Measurements from ENCODE around the gene TOM1. TPM values are rescaled to one million over a fixed set of nuclear protein-coding genes. Genes with fewer than 3 reads are reported as not detected.
A peak's percentile ranks its signal among the peaks of the same experiment; 100 is the strongest.

TOM1 gene
- total RNA-seq = 10 to 100 TPM; 25.8 to 26.3 TPM

- H3K9me3 Mint-ChIP-seq = no peaks in the 10 kb centered on the region
- peaks cover 1% of the 10 kb centered on the region for H3K36me3 Mint-ChIP-seq (ENCODE audit: low read depth)
- DNase-seq = peak; percentile 96
- H3K27ac Mint-ChIP-seq = peak within 1 kb of the TSS; percentile 78
- peak within 1 kb of the TSS; percentile 88 for H3K4me3 Mint-ChIP-seq
- H3K4me1 Mint-ChIP-seq (ENCODE audit: low read depth) = peaks cover 27% of the 10 kb centered on the region
- intact Hi-C loops (cut with micrococcal nuclease) = loop anchor here (2.0 kb wide), 3 partner anchors 31 to 101 kb away; partner anchors contain the start of genes HMGXB4 and MCM5
- H3K27me3 Mint-ChIP-seq (ENCODE audit: low read depth) = no peaks in the 10 kb centered on the region
- CTCF ChIA-PET = interaction anchor here (0.6 to 1.5 kb wide), 3 partner anchors 10 to 34 kb away, joined by 4 to 5 read pairs (median 4); no protein-coding TSS in a partner anchor
Observed at GRCh38 chr22:35299673-35300499, at the start of gene TOM1. TSS of gene TOM1 (plus strand) at chr22:35299894. CDS start at chr22:35299929, 35 bp downstream.

GRCh38 chr22:35250156-35250555 is 49.5 kb upstream of the TOM1 start:
- no peak for DNase-seq
- Mint-ChIP-seq H3K9me3 (no peaks in the 10 kb centered on the region), H3K27me3 (ENCODE audit: low read depth) (peaks cover 15% of the 10 kb centered on the region), H3K4me1 (ENCODE audit: low read depth) (no peaks in the 10 kb centered on the region), H3K36me3 (ENCODE audit: low read depth) (no peaks in the 10 kb centered on the region), H3K27ac (no peak overlapping the region), H3K4me3 (no peak overlapping the region)
- CTCF ChIA-PET = no interaction called here
- intact Hi-C loops (cut with micrococcal nuclease) = no loop called here

GRCh38 chr22:35253946-35254345 is 45.7 kb upstream of the TOM1 start:
- DNase-seq = no peak
- Mint-ChIP-seq H3K27me3 (ENCODE audit: low read depth) (peaks cover 3% of the 10 kb centered on the region), H3K4me3 (no peak overlapping the region), H3K36me3 (ENCODE audit: low read depth) (peaks cover 9% of the 10 kb centered on the region), H3K27ac (no peak overlapping the region), H3K9me3 (no peaks in the 10 kb centered on the region), H3K4me1 (ENCODE audit: low read depth) (peaks cover 13% of the 10 kb centered on the region)
- CTCF ChIA-PET = interaction anchor here (1.5 kb wide), 1 partner anchor 23 kb away, joined by 6 read pairs; no protein-coding TSS in a partner anchor
- intact Hi-C loops (cut with micrococcal nuclease) = no loop called here

DNA sequence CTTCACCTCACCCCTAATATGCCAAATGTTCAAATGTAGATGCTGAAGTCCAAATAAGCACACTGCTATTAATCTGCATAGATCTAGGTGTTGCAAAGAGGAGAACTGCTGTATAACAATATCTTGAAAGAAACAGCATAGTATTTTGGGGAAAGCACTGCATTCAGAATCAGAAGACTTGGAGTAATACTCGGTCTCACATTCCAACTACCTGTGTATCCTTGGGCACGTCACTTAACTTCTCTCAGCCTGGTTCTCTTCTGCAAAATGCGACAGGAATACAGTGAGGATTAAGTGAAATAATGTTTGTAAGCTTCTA is 42.7 kb upstream of the TOM1 start:
- H3K27me3 Mint-ChIP-seq (ENCODE audit: low read depth) = no peaks in the 10 kb centered on the region
- peaks cover 16% of the 10 kb centered on the region for H3K36me3 Mint-ChIP-seq (ENCODE audit: low read depth)
- H3K4me1 Mint-ChIP-seq (ENCODE audit: low read depth) = peaks cover 27% of the 10 kb centered on the region
- H3K27ac Mint-ChIP-seq = peak overlapping the region; percentile 92
- CTCF ChIA-PET = interaction anchor here (1.6 kb wide), 1 partner anchor 26 kb away, joined by 5 read pairs; no protein-coding TSS in a partner anchor
- intact Hi-C loops (cut with micrococcal nuclease) = loop anchor here (2.0 kb wide), 1 partner anchor 44 kb away; no protein-coding TSS in a partner anchor
- H3K4me3 Mint-ChIP-seq = peak overlapping the region; percentile 87
- no peaks in the 10 kb centered on the region for H3K9me3 Mint-ChIP-seq
- no peak for DNase-seq

GRCh38 chr22:35257321-35258190 is 42.1 kb upstream of the TOM1 start, which contains the start of gene HMGXB4:
TSS of gene HMGXB4 (plus strand) at chr22:35257493. CDS start at chr22:35262391, 4,898 bp downstream.
- intact Hi-C loops (cut with micrococcal nuclease) = loop anchor here (2.0 kb wide), 1 partner anchor 43 kb away; no protein-coding TSS in a partner anchor
- H3K27ac Mint-ChIP-seq = peak within 1 kb of the TSS; percentile 92
- peak within 1 kb of the TSS; percentile 88 for H3K4me3 Mint-ChIP-seq
- no peaks in the 10 kb centered on the region for H3K9me3 Mint-ChIP-seq
- DNase-seq = peak; percentile 91
- H3K36me3 Mint-ChIP-seq (ENCODE audit: low read depth) = peaks cover 21% of the 10 kb centered on the region
- H3K4me1 Mint-ChIP-seq (ENCODE audit: low read depth) = peaks cover 27% of the 10 kb centered on the region
- H3K27me3 Mint-ChIP-seq (ENCODE audit: low read depth) = no peaks in the 10 kb centered on the region
- CTCF ChIA-PET = interaction anchor here (0.7 to 1.7 kb wide), 4 partner anchors 13 to 73 kb away, joined by 4 to 6 read pairs (median 4); no protein-coding TSS in a partner anchor

DNA sequence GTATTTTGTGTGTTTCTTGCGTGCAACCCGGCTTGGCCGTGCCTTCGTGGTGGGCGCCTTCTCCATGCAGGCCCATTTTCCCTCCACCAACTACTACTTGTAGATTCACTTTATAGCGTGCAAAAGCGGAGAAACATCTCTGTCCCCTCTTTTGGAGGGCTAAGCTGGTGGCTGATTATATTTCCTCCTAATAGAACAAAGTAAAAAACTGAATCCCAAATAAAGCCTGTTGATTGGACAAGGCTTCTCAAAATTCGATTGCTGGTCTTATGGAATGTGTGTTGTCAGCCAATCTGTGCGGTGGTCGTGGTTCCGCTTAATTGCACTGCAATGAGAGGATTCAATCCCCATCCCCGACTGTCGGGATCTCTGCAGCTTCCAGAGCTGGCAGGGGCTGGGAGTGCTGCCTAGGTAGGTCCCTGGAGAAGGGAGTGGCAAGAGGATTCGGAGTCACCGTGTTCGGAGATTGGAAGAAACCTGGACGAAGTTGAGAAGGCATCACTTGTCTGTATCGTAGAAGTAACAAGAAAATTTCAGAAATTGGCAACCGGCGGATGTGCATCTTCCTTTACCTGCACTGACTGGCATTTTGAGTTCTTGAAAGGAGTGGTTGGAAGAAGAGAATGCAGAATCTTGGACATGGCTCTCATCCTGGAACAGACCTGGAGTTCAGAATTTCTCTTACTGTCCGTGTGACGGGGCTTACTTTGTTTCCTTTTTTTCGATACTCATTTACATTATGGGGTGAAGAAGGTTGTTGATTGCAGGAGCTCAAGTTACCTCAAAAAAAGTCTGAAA is 41.3 kb upstream of the TOM1 start:
- Mint-ChIP-seq H3K36me3 (ENCODE audit: low read depth) (peaks cover 25% of the 10 kb centered on the region), H3K9me3 (no peaks in the 10 kb centered on the region), H3K4me1 (ENCODE audit: low read depth) (peaks cover 27% of the 10 kb centered on the region), H3K27me3 (ENCODE audit: low read depth) (no peaks in the 10 kb centered on the region), H3K4me3 (peak overlapping the region; percentile 88), H3K27ac (peak overlapping the region; percentile 87)
- CTCF ChIA-PET = interaction anchor here (0.7 to 1.7 kb wide), 5 partner anchors 12 to 102 kb away, joined by 3 to 6 read pairs (median 4); no protein-coding TSS in a partner anchor
- no peak for DNase-seq
- intact Hi-C loops (cut with micrococcal nuclease) = no loop called here

DNA sequence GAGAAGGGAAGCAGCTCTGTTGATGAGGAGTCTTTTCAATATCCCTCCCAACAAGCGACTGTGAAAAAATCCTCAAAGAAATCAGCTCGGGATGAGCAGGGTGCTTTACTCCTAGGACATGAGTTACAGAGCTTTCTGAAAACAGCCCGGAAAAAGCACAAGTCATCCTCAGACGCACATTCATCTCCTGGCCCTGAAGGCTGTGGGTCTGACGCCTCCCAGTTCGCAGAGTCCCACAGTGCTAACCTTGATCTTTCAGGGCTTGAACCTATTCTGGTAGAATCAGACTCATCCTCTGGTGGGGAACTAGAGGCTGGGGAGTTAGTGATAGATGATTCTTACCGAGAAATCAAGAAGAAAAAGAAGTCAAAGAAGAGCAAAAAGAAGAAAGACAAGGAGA is 34.7 kb upstream of the TOM1 start:
- peaks cover 49% of the 10 kb centered on the region for H3K36me3 Mint-ChIP-seq (ENCODE audit: low read depth)
- no peak for DNase-seq
- H3K4me1 Mint-ChIP-seq (ENCODE audit: low read depth) = peaks cover 13% of the 10 kb centered on the region
- intact Hi-C loops (cut with micrococcal nuclease) = no loop called here
- peak overlapping the region; percentile 64 for H3K27ac Mint-ChIP-seq
- no peaks in the 10 kb centered on the region for H3K9me3 Mint-ChIP-seq
- no peak overlapping the region for H3K4me3 Mint-ChIP-seq
- CTCF ChIA-PET = no interaction called here
- H3K27me3 Mint-ChIP-seq (ENCODE audit: low read depth) = no peaks in the 10 kb centered on the region

DNA sequence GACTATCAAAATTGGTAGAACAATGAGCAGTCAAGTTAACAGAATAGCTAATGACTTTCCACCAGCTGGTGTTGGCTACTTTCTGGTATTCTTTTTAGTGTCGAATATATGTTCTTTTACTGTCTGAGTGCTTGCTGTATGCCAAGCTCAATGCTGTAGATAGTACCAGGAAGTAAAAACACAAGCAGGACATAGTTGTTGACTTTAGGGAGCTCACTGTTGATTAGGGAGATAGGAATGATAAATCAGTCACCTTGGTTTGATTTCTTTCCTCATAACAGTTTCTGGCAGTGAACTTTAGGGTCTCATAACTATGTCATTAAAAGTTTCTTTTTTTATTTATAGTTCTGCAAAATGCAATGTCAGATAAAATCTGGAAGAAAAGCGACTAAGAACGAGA is 33.4 kb upstream of the TOM1 start:
- H3K9me3 Mint-ChIP-seq = no peaks in the 10 kb centered on the region
- H3K4me1 Mint-ChIP-seq (ENCODE audit: low read depth) = peaks cover 9% of the 10 kb centered on the region
- CTCF ChIA-PET = no interaction called here
- no peak for DNase-seq
- no peak overlapping the region for H3K4me3 Mint-ChIP-seq
- intact Hi-C loops (cut with micrococcal nuclease) = no loop called here
- no peaks in the 10 kb centered on the region for H3K27me3 Mint-ChIP-seq (ENCODE audit: low read depth)
- peaks cover 50% of the 10 kb centered on the region for H3K36me3 Mint-ChIP-seq (ENCODE audit: low read depth)
- H3K27ac Mint-ChIP-seq = no peak overlapping the region

DNA sequence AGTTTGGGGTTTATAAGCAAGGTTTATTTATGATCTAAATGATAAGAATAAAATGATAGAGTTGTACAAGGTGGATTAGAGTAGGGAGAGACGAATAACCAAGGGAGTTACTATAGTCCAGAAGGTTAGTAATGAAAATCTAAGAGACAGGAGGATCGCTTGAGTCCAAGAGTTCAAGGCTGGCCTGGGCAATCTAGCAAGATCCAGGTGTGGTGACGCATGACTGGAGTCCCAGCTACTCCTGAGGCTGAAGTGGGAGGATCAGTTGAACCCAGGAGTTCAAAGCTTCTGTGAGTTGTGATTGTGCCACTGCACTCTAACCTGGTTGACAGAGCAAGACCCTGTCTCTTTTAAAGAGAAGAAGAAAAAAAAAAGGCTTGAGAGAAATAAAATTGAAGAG is 30.1 kb upstream of the TOM1 start:
- CTCF ChIA-PET = no interaction called here
- no peak overlapping the region for H3K27ac Mint-ChIP-seq
- H3K4me3 Mint-ChIP-seq = no peak overlapping the region
- H3K9me3 Mint-ChIP-seq = no peaks in the 10 kb centered on the region
- no peak for DNase-seq
- H3K27me3 Mint-ChIP-seq (ENCODE audit: low read depth) = no peaks in the 10 kb centered on the region
- H3K4me1 Mint-ChIP-seq (ENCODE audit: low read depth) = peaks cover 29% of the 10 kb centered on the region
- H3K36me3 Mint-ChIP-seq (ENCODE audit: low read depth) = peaks cover 48% of the 10 kb centered on the region
- intact Hi-C loops (cut with micrococcal nuclease) = no loop called here

GRCh38 chr22:35274154-35274871 is 25.4 kb upstream of the TOM1 start:
- Mint-ChIP-seq H3K27ac (peak overlapping the region; percentile 33), H3K9me3 (no peaks in the 10 kb centered on the region), H3K4me1 (ENCODE audit: low read depth) (peaks cover 28% of the 10 kb centered on the region), H3K36me3 (ENCODE audit: low read depth) (peaks cover 35% of the 10 kb centered on the region), H3K4me3 (no peak overlapping the region), H3K27me3 (ENCODE audit: low read depth) (no peaks in the 10 kb centered on the region)
- CTCF ChIA-PET = no interaction called here
- intact Hi-C loops (cut with micrococcal nuclease) = no loop called here
- DNase-seq = no peak

DNA sequence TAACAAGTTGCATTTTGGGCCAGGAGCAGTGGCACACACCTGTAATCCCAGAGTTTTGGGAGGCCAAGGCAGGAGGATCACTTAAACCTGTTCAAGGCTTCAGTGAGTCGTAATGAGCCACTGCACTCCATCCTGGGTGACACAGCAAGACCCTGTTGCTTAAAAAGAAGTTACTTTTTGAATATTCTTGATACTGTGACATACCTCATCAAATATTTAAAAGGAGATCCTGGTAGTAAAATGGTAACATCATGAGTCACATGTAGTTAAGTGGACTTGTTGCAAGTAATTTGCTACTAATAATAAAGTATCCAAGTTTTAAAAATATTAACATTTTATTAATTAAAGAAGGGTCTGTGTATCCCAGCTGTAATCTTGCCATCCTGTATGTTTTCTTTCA is 24.1 kb upstream of the TOM1 start:
- no peak overlapping the region for H3K27ac Mint-ChIP-seq
- no peak for DNase-seq
- H3K36me3 Mint-ChIP-seq (ENCODE audit: low read depth) = peaks cover 33% of the 10 kb centered on the region
- peaks cover 30% of the 10 kb centered on the region for H3K4me1 Mint-ChIP-seq (ENCODE audit: low read depth)
- H3K9me3 Mint-ChIP-seq = no peaks in the 10 kb centered on the region
- CTCF ChIA-PET = no interaction called here
- no peak overlapping the region for H3K4me3 Mint-ChIP-seq
- intact Hi-C loops (cut with micrococcal nuclease) = no loop called here
- H3K27me3 Mint-ChIP-seq (ENCODE audit: low read depth) = no peaks in the 10 kb centered on the region
